Neural progenitor cell (in vitro differentiated cells): Measurements from ENCODE around the gene HOXA10. TPM values are rescaled to one million over a fixed set of nuclear protein-coding genes. Genes with fewer than 3 reads are reported as not detected.

Experiments
- DNase-seq: peaks from one replicate; pipeline ENCODE4 v3.0.0-alpha.2; 2016; ENCODE audit warnings: low spot score
- H2AFZ ChIP-seq: fragments of 200-600 bp; sonication (generic); replicated peaks from 2 replicates; pipeline ENCODE4 v1.6.1; 2016; ENCODE audit warnings: antibody characterized with exemption
- H3F3A ChIP-seq: fragments of 200-600 bp; sonication (generic); 2 replicates; pipeline ENCODE4 v1.6.1; 2016; ENCODE audit warnings: antibody characterized with exemption, low read depth
- H3K27ac ChIP-seq: fragments of 200-600 bp; sonication (generic); 2 replicates; pipeline ENCODE4 v1.5.1; 2016; ENCODE audit warnings: mild to moderate bottlenecking
- H3K27me3 ChIP-seq: fragments of 200-600 bp; sonication (generic); 2 replicates; pipeline ENCODE4 v1.6.1; 2016; ENCODE audit warnings: mild to moderate bottlenecking, moderate library complexity
- H3K36me3 ChIP-seq: fragments of 200-600 bp; sonication (generic); 2 replicates; pipeline ENCODE4 v1.5.1; 2016
- H3K4me1 ChIP-seq: fragments of 200-600 bp; sonication (generic); 2 replicates; pipeline ENCODE4 v1.6.1; 2016; ENCODE audit warnings: mixed run types
- H3K4me2 ChIP-seq: fragments of 200-600 bp; sonication (generic); 2 replicates; pipeline ENCODE4 v1.6.1; 2016
- H3K4me3 ChIP-seq: fragments of 200-600 bp; sonication (generic); 2 replicates; pipeline ENCODE4 v1.5.1; 2016
- H3K79me2 ChIP-seq: fragments of 200-600 bp; sonication (generic); 2 replicates; pipeline ENCODE4 v1.6.1; 2016; ENCODE audit warnings: low read depth
- H3K9ac ChIP-seq: fragments of 200-600 bp; sonication (generic); 2 replicates; pipeline ENCODE4 v1.6.1; 2016
- H3K9me3 ChIP-seq: fragments of 200-600 bp; sonication (generic); 2 replicates; pipeline ENCODE4 v1.5.1; 2016; ENCODE audit warnings: low read depth
- H4K20me1 ChIP-seq: fragments of 200-600 bp; sonication (generic); 2 replicates; pipeline ENCODE4 v1.6.1; 2016; ENCODE audit warnings: low read depth
- H3K27ac Mint-ChIP-seq: 3 replicates; pipeline ENCODE4 v1.8.0; 2021; ENCODE audit warnings: mixed read lengths
- H3K27me3 Mint-ChIP-seq: 2 replicates; pipeline ENCODE4 v1.8.0; 2022; ENCODE audit warnings: low read depth, mild to moderate bottlenecking, inconsistent platforms, moderate library complexity, mixed read lengths; ENCODE audit not compliant: insufficient read depth
- H3K36me3 Mint-ChIP-seq: 3 replicates; pipeline ENCODE4 v1.8.0; 2021; ENCODE audit warnings: mixed read lengths
- H3K4me1 Mint-ChIP-seq: 3 replicates; pipeline ENCODE4 v1.8.0; 2021; ENCODE audit warnings: mixed read lengths
- H3K4me3 Mint-ChIP-seq: 3 replicates; pipeline ENCODE4 v1.8.0; 2021; ENCODE audit warnings: mild to moderate bottlenecking, moderate library complexity, mixed read lengths
- H3K9me3 Mint-ChIP-seq: 3 replicates; pipeline ENCODE4 v1.8.0; 2020; ENCODE audit warnings: mixed read lengths
- CTCF ChIP-seq: fragments of 200-600 bp; sonication (generic); IDR thresholded peaks from 2 replicates; pipeline ENCODE4 v1.5.1; 2017; ENCODE audit warnings: antibody characterized with exemption, mild to moderate bottlenecking
- EZH2 ChIP-seq: fragments of 200-600 bp; sonication (generic); IDR thresholded peaks from 2 replicates; pipeline ENCODE4 v1.6.1; 2017; ENCODE audit warnings: antibody characterized with exemption, mild to moderate bottlenecking, moderate library complexity
- EZH2phosphoT487 ChIP-seq: fragments of 200-600 bp; sonication (generic); IDR thresholded peaks from 2 replicates; pipeline ENCODE4 v1.6.1; 2017; ENCODE audit warnings: antibody characterized with exemption
- total RNA-seq: library from RNA; depleted of rRNA; stranded (reverse); fragments of >200 nt; gene quantifications from 2 replicates; pipeline ENCODE4 v1.2.3, GENCODE V29; 2015; ENCODE audit warnings: low replicate concordance

HOXA10 gene
- total RNA-seq, 1 donor from 2014 or later: not detected

- Histone ChIP-seq H3K27me3 (peaks cover 100% of the 10 kb centered on the region), H3K4me1 (no peaks in the 10 kb centered on the region), H2AFZ (peak overlapping the region; percentile 8), H3K9ac (no peak overlapping the region), H3F3A (no peaks in the 10 kb centered on the region), H3K36me3 (no peaks in the 10 kb centered on the region), H3K27ac (no peak overlapping the region), H3K9me3 (no peaks in the 10 kb centered on the region), H3K4me2 (no peak overlapping the region), H3K79me2 (no peaks in the 10 kb centered on the region), H3K4me3 (no peak overlapping the region), H4K20me1 (peaks cover 55% of the 10 kb centered on the region)
- Mint-ChIP-seq H3K27me3 (peaks cover 90% of the 10 kb centered on the region), H3K36me3 (no peaks in the 10 kb centered on the region), H3K4me1 (no peaks in the 10 kb centered on the region), H3K4me3 (no peak overlapping the region), H3K9me3 (peaks cover under 1% of the 10 kb centered on the region), H3K27ac (no peak overlapping the region)
- no peak for TF ChIP-seq EZH2phosphoT487
- TF ChIP-seq CTCF: no peak
- no peak for TF ChIP-seq EZH2
- DNase-seq: no peak
These were observed 10.1 kb downstream of the HOXA10 start for GRCh38 chr7:27164045-27164366.

GRCh38 chr7:27163288-27164044, 10.7 kb downstream of the HOXA10 start:
- Histone ChIP-seq H3K27me3 (peaks cover 100% of the 10 kb centered on the region), H3F3A (no peaks in the 10 kb centered on the region), H3K9ac (no peak overlapping the region), H3K4me1 (no peaks in the 10 kb centered on the region), H2AFZ (no peak overlapping the region), H4K20me1 (peaks cover 55% of the 10 kb centered on the region), H3K27ac (no peak overlapping the region), H3K36me3 (no peaks in the 10 kb centered on the region), H3K4me3 (no peak overlapping the region), H3K79me2 (no peaks in the 10 kb centered on the region), H3K4me2 (no peak overlapping the region), H3K9me3 (no peaks in the 10 kb centered on the region)
- Mint-ChIP-seq H3K9me3 (peaks cover 3% of the 10 kb centered on the region), H3K36me3 (no peaks in the 10 kb centered on the region), H3K4me1 (no peaks in the 10 kb centered on the region), H3K27ac (no peak overlapping the region), H3K4me3 (no peak overlapping the region), H3K27me3 (peaks cover 90% of the 10 kb centered on the region)
- no peak for DNase-seq
- TF ChIP-seq CTCF (no peak), EZH2 (peak; percentile 35), EZH2phosphoT487 (peak; percentile 53)

- H3K36me3 Mint-ChIP-seq: peaks cover 2% of the 10 kb centered on the region
- H3K27ac Mint-ChIP-seq: no peak overlapping the region
- TF ChIP-seq CTCF (no peak), EZH2phosphoT487 (peak; percentile 40), EZH2 (peak; percentile 34)
- Histone ChIP-seq H3K36me3 (no peaks in the 10 kb centered on the region), H2AFZ (no peak overlapping the region), H3F3A (no peaks in the 10 kb centered on the region), H3K4me2 (no peak overlapping the region), H3K79me2 (no peaks in the 10 kb centered on the region), H3K27me3 (peaks cover 100% of the 10 kb centered on the region), H4K20me1 (peaks cover 55% of the 10 kb centered on the region), H3K9ac (no peak overlapping the region), H3K4me3 (no peak overlapping the region), H3K9me3 (no peaks in the 10 kb centered on the region), H3K27ac (no peak overlapping the region), H3K4me1 (no peaks in the 10 kb centered on the region)
- no peak for DNase-seq
- H3K9me3 Mint-ChIP-seq: peaks cover 9% of the 10 kb centered on the region
- peaks cover 90% of the 10 kb centered on the region for H3K27me3 Mint-ChIP-seq
- H3K4me1 Mint-ChIP-seq: no peaks in the 10 kb centered on the region
- no peak overlapping the region for H3K4me3 Mint-ChIP-seq
These were observed 11.4 kb downstream of the HOXA10 start for GRCh38 chr7:27162561-27163287.
